Lower leg skin (tissue), 4 donors: ENCODE results near the gene SLC25A2. TPM values are rescaled to one million over a fixed set of nuclear protein-coding genes. Genes with fewer than 3 reads are reported as not detected.

Experiments
- DNase-seq, 2 donors: peaks; one replicate each; pipeline ENCODE4 v3.0.0-alpha.2; 2019; ENCODE audit warnings: low spot score in 2 of 2
- H3K4me3 ChIP-seq: fragments of 200-600 bp; sonication (generic); 2 replicates; pipeline ENCODE4 v1.5.1; 2017; ENCODE audit warnings: mild to moderate bottlenecking, low read depth; ENCODE audit not compliant: poor library complexity, severe bottlenecking
- CTCF ChIP-seq, 3 donors: fragments of 450-650 bp; IDR thresholded peaks; one replicate each; pipeline ENCODE4 v1.5.1; 2016; ENCODE audit warnings: antibody characterized with exemption in 3 of 3, mild to moderate bottlenecking in 3 of 3, moderate library complexity in 2 of 3
- POLR2A ChIP-seq, 2 donors: fragments of 450-650 bp; IDR thresholded peaks; one replicate each; pipeline ENCODE4 v1.6.1; 2016 to 2017; ENCODE audit warnings: antibody characterized with exemption in 2 of 2, mild to moderate bottlenecking in 1 of 2, moderate library complexity in 1 of 2
- WGBS, 2 donors: methylation state at CpG; one replicate each; pipeline ENCODE4 v1.1.5; 2018; 5-methylcytosine and 5-hydroxymethylcytosine counted together
- intact Hi-C: fragments of 100-400 bp; cut with DNase I; formaldehyde crosslinking; loops from one replicate; pipeline ENCODE4 v1.15.0; 2023; ENCODE audit warnings: low total_unique reads
- total RNA-seq, 4 donors: library from RNA; depleted of rRNA; stranded (reverse); fragments of >200 nt; gene quantifications; one replicate each; pipeline ENCODE4 v1.1.0, GENCODE V29; 2016

Gene SLC25A2
- total RNA-seq, 4 donors from 2014 or later = 0.66 to 5.0 (median 0.67) TPM; not detected in 1

DNA sequence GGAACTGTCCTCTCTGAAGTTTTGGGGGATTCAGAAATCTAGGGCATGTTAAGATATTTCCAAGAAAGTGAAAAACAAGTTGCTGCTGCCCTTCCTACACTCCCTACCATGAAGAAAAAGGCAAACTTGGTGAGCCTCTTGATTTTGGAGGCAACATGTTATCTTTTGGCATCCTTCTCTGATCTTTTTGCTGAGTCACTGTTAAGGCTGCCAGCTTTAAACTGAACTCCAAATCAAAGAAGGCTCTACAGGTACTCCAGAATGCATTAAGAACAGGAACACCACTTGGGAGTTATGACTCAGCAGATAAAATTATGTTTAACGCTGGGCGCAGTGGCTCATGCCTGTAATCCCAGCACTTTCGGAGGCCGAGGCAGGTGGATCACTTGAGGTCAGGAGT lies 34.7 kb downstream of the SLC25A2 start:
- H3K4me3 ChIP-seq = no peak overlapping the region
- intact Hi-C loops = no loop called here
- WGBS, 2 donors = 96 to 98% methylated on average over 4 of the region's 4 CpGs
- TF ChIP-seq POLR2A (IDR thresholded peaks at IDR 0.05) = no peak
- TF ChIP-seq CTCF (IDR thresholded peaks at IDR 0.05) = no peak
- no peak for DNase-seq

DNA sequence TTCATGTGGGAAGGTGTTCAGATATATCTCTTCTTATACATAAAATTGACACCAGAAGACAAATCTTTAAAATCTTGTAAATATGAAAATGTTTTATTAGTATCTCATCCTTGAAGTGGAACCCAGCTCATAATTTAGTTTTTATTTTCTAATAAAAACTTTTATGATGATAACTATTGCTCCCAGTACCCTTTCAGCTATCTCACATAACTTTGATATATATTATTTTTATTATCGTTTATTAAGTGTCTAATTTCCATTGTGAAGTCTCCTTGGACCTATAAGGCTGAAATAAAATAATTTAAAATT lies 42.7 kb downstream of the SLC25A2 start:
- intact Hi-C loops = no loop called here
- 67 to 72% methylated on average over 1 of the region's 1 CpG for WGBS, 2 donors
- no peak for DNase-seq
- no peak overlapping the region for H3K4me3 ChIP-seq
- no peak for TF ChIP-seq CTCF (IDR thresholded peaks at IDR 0.05)

DNA sequence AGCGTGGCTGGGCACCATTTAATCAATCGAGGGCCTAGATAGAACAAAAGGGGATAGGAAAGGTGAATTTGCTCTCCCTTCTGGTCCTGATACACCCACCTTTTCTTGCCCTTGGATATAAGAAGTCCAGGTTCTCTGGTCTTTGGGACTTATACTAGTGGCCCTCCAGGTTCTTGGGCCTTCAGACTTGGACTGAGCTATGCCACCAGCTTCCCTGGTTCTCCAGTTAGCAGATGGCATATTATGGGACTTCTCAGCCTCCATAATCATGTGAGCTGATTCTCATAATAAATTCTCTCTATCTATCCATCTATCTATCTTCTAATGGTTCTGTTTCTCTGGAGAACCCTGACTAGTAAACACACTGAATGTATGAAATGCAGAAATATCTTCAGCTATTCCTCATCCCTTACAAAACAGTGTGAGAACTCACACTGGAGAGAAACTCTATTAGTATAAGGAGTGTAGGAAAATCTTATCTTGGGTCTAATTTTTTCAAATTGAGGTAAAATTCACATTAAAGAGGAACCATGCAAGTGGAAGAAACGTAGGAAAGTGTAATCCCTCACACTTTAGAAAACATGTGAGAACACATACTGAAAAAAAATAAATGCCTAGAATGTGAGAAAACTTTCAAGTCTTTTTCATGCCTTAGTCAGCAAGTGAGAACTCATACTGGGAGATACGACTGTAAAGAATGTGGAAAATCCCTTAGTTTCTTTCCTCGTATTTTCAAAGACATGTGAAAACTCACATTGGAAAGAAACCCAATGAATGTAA lies 43.2 kb downstream of the SLC25A2 start:
- DNase-seq = no peak
- no peak for TF ChIP-seq CTCF (IDR thresholded peaks at IDR 0.05)
- no peak for TF ChIP-seq POLR2A (IDR thresholded peaks at IDR 0.05)
- WGBS, 2 donors = 63 to 71% methylated on average over 5 of the region's 5 CpGs
- intact Hi-C loops = no loop called here
- H3K4me3 ChIP-seq = no peak overlapping the region

- H3K4me3 ChIP-seq = no peak overlapping the region
- intact Hi-C loops = no loop called here
- DNase-seq = no peak
- TF ChIP-seq CTCF (IDR thresholded peaks at IDR 0.05) = no peak
- no peak for TF ChIP-seq POLR2A (IDR thresholded peaks at IDR 0.05)
Measured at GRCh38 chr5:141258948-141259347, 44.9 kb downstream of the SLC25A2 start.

- no peak overlapping the region for H3K4me3 ChIP-seq
Measured at GRCh38 chr5:141258464-141258863, 45.4 kb downstream of the SLC25A2 start.

More at GRCh38 chr5:141258464-141258863, 45.4 kb downstream of the SLC25A2 start:
- no peak for DNase-seq
- TF ChIP-seq POLR2A (IDR thresholded peaks at IDR 0.05) = no peak
- TF ChIP-seq CTCF (IDR thresholded peaks at IDR 0.05) = no peak
- intact Hi-C loops = no loop called here

Other genes with a start within 250 kb of the SLC25A2 start
- 1 to 10 TPM; 2.3 to 6.2 (median 3.2) TPM for gene PCDHB2, start 209.4 kb downstream of the SLC25A2 start, total RNA-seq
- gene PCDHB3, start 203.6 kb downstream of the SLC25A2 start, total RNA-seq = 1 to 10 TPM in 3 of 4 donors, under 1 TPM in 1; 0.84 to 1.6 (median 1.3) TPM
- 1 to 10 TPM; 1.1 to 2.8 (median 2.0) TPM for gene PCDHB4, start 182.2 kb downstream of the SLC25A2 start, total RNA-seq
- 1 to 10 TPM in 2 of 4 donors, under 1 TPM in 1, not detected in 1; 0.49 to 4.9 (median 1.4) TPM for gene PCDHB5, start 168.8 kb downstream of the SLC25A2 start, total RNA-seq
- 1 to 10 TPM in 2 of 4 donors, under 1 TPM in 1, not detected in 1; 0.93 to 1.3 (median 1.3) TPM for gene PCDHB6, start 154.0 kb downstream of the SLC25A2 start, total RNA-seq
- gene PCDHB7, start 131.4 kb downstream of the SLC25A2 start, total RNA-seq = 1 to 10 TPM in 1 of 4 donors, under 1 TPM in 3; 0.49 to 1.1 (median 0.58) TPM
- 1 to 10 TPM in 2 of 4 donors, under 1 TPM in 2; 0.10 to 1.2 (median 0.76) TPM for gene PCDHB8, start 126.3 kb downstream of the SLC25A2 start, total RNA-seq
- gene PCDHB16, start 121.7 kb downstream of the SLC25A2 start, total RNA-seq = 1 to 10 TPM in 3 of 4 donors, under 1 TPM in 1; 0.55 to 3.2 (median 1.9) TPM
- gene PCDHB9, start 116.9 kb downstream of the SLC25A2 start, total RNA-seq = 1 to 10 TPM in 2 of 4 donors, under 1 TPM in 2; 0.38 to 2.2 (median 1.2) TPM
- gene PCDHB10, start 111.7 kb downstream of the SLC25A2 start, total RNA-seq = 1 to 10 TPM in 2 of 4 donors, under 1 TPM in 2; 0.19 to 1.5 (median 0.76) TPM
- 1 to 10 TPM in 3 of 4 donors, under 1 TPM in 1; 0.63 to 1.7 (median 1.4) TPM for gene PCDHB11, start 104.4 kb downstream of the SLC25A2 start, total RNA-seq
- gene PCDHB12, start 95.3 kb downstream of the SLC25A2 start, total RNA-seq = 1 to 10 TPM in 2 of 4 donors, under 1 TPM in 1, not detected in 1; 0.49 to 3.2 (median 2.3) TPM
- 1 to 10 TPM; 3.3 to 9.0 (median 5.0) TPM for gene PCDHB13, start 90.1 kb downstream of the SLC25A2 start, total RNA-seq
- gene PCDHB14, start 80.7 kb downstream of the SLC25A2 start, total RNA-seq = 1 to 10 TPM; 5.4 to 7.5 (median 6.2) TPM
- gene PCDHB15, start 58.7 kb downstream of the SLC25A2 start, total RNA-seq = 1 to 10 TPM in 3 of 4 donors, under 1 TPM in 1; 0.46 to 2.0 (median 1.4) TPM
- 10 to 100 TPM; 46.9 to 76.0 (median 64.9) TPM for gene TAF7, start 16.7 kb upstream of the SLC25A2 start, total RNA-seq
- under 1 TPM in 3 of 4 donors, not detected in 1; 0.52 to 0.54 (median 0.53) TPM for gene PCDHGA1, start 26.5 kb upstream of the SLC25A2 start, total RNA-seq
- 1 to 10 TPM; 1.4 to 5.3 (median 1.9) TPM for gene PCDHGA2, start 34.7 kb upstream of the SLC25A2 start, total RNA-seq
- 1 to 10 TPM; 1.0 to 3.5 (median 2.9) TPM for gene PCDHGA3, start 39.8 kb upstream of the SLC25A2 start, total RNA-seq
- gene PCDHGB1, start 46.0 kb upstream of the SLC25A2 start, total RNA-seq = 1 to 10 TPM in 3 of 4 donors, under 1 TPM in 1; 0.30 to 1.3 (median 1.1) TPM
- 1 to 10 TPM in 3 of 4 donors, under 1 TPM in 1; 0.25 to 4.3 (median 2.4) TPM for gene PCDHGA4, start 51.0 kb upstream of the SLC25A2 start, total RNA-seq
- 1 to 10 TPM; 2.1 to 4.0 (median 2.6) TPM for gene PCDHGB2, start 55.9 kb upstream of the SLC25A2 start, total RNA-seq
- 1 to 10 TPM in 3 of 4 donors, under 1 TPM in 1; 0.51 to 3.4 (median 1.6) TPM for gene PCDHGA5, start 60.1 kb upstream of the SLC25A2 start, total RNA-seq
- gene PCDHGB3, start 66.2 kb upstream of the SLC25A2 start, total RNA-seq = 1 to 10 TPM; 3.0 to 7.9 (median 4.8) TPM
- gene PCDHGA6, start 69.8 kb upstream of the SLC25A2 start, total RNA-seq = 1 to 10 TPM; 2.5 to 3.7 (median 3.6) TPM
- gene PCDHGA7, start 78.7 kb upstream of the SLC25A2 start, total RNA-seq = 1 to 10 TPM; 2.2 to 2.5 (median 2.5) TPM
- 1 to 10 TPM; 5.2 to 8.9 (median 8.4) TPM for gene PCDHGB4, start 83.6 kb upstream of the SLC25A2 start, total RNA-seq
- gene PCDHGA8, start 88.6 kb upstream of the SLC25A2 start, total RNA-seq = 1 to 10 TPM in 3 of 4 donors, under 1 TPM in 1; 0.97 to 2.2 (median 1.6) TPM
- 10 to 100 TPM; 12.3 to 17.6 (median 14.6) TPM for gene PCDHGB5, start 93.9 kb upstream of the SLC25A2 start, total RNA-seq
- gene PCDHGA9, start 98.7 kb upstream of the SLC25A2 start, total RNA-seq = 1 to 10 TPM; 5.6 to 8.2 (median 6.3) TPM
- gene PCDHGB6, start 104.0 kb upstream of the SLC25A2 start, total RNA-seq = 1 to 10 TPM; 4.4 to 7.4 (median 6.6) TPM
- 10 to 100 TPM in 1 of 4 donors, 1 to 10 TPM in 3; 6.8 to 11.7 (median 8.3) TPM for gene PCDHGA10, start 108.9 kb upstream of the SLC25A2 start, total RNA-seq
- 10 to 100 TPM in 2 of 4 donors, 1 to 10 TPM in 2; 8.0 to 11.3 (median 10.1) TPM for gene PCDHGB7, start 113.6 kb upstream of the SLC25A2 start, total RNA-seq
- gene PCDHGA11, start 117.0 kb upstream of the SLC25A2 start, total RNA-seq = 1 to 10 TPM; 3.2 to 6.9 (median 3.7) TPM
- 1 to 10 TPM; 3.4 to 9.1 (median 6.3) TPM for gene PCDHGA12, start 126.5 kb upstream of the SLC25A2 start, total RNA-seq
- 10 to 100 TPM; 45.5 to 80.8 (median 49.7) TPM for gene PCDHGC3, start 171.9 kb upstream of the SLC25A2 start, total RNA-seq
- 10 to 100 TPM in 1 of 4 donors, 1 to 10 TPM in 3; 1.2 to 34.5 (median 2.2) TPM for gene PCDHGC4, start 181.0 kb upstream of the SLC25A2 start, total RNA-seq
- gene PCDHGC5, start 185.0 kb upstream of the SLC25A2 start, total RNA-seq = 1 to 10 TPM; 1.1 to 1.7 (median 1.7) TPM